ENCODE results near the gene PPP2R5B.

Gene PPP2R5B

DNA sequence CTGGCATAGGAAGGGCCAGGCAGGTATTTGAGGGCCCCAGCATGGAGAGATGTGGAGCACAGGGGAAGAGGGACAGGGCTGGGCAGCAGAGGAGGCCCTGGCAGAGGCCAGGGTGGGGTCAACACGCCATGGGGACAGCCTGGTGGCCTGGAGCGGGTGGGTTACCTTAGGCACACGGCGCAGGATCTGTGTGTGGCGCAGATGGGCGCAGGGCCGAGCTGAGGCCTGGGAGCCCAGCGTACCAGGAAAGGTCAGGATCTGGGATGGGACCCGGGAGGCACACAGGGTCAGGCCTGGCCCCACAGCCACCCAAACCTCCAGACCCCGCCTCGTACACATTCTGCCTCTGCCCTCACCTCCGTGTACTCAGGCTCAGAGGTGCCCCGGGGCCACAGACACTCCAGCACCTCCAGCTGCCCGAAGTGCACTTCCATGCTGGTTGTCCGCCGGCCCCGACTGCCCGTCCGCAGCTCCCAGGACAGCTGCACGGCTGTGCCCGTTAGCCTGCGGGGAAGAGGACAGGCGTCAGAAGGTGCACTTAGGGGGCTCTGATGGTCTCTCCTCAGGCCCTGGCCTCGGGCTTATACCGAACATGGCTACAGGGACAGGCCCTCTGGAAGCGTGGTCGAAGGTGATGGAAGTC lies 13.9 kb upstream of the PPP2R5B start:
- DNase-seq = no peak

DNA sequence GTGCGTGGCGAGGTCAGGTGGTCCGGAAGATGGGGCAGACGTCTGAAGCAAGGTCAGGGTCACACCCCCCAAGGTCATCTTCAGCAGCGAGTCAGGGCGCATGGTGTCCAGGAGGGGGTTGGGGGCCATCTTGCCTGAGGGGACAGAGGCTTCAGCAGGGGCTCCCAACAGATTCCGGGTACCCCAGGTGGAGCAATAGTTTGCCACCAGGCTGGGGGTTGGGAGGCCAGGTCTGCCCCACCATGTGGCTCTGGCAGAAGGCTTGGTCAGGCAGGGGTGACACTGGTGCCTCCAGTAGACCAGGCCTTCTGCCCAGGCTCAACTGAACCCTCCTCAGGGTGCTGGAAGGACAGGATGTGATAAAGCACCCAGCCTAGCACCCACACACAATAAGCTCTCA lies 13.3 kb upstream of the PPP2R5B start:
- no peak for DNase-seq

DNA sequence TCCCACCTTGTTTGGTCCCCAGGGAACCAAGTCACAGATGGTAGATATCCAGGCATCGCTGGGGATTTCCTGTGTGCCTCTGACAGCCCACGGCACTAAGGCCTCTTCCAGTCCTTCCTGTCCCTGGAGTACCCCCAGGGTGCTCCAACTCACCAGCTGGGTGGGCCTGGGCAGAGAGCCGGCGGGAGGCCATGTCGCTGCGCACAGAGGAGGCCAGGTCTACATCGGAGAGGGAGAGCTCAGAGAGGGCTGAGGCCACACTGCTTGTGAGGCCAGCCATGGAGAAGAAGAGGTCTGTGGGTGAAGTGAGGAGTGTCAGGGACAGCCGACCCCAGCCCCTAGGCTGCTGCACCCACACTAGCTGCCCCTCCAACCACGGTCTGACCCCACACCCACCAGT lies 12.8 kb upstream of the PPP2R5B start:
- DNase-seq = no peak

DNA sequence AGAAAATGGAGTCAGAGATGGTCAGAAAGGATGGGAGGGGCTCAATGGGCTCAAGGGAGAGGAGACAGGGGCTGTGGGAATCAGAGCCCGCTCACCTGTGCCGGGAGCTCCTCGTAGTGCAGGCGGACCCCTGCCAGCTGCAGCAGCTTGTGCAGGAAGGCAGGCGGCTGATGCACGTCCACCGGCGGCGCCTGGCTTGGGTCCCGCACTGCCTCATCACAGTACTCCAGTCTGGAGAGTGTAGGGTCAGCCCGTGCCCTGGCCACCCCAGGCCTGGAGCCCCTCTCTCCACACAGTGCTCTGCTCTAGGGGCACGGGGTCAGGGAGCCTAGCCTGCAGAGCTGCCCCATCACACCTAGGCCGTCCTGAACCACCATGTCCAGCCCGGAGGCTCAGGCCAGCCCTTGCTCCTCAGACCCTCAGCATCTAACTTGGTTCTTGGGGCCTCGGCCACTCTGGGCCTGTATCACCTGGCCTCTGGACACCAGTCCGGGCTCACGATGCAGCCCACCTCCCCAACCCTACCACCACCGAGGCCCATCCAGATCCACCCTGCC lies 11.2 kb upstream of the PPP2R5B start:
- DNase-seq = no peak

DNA sequence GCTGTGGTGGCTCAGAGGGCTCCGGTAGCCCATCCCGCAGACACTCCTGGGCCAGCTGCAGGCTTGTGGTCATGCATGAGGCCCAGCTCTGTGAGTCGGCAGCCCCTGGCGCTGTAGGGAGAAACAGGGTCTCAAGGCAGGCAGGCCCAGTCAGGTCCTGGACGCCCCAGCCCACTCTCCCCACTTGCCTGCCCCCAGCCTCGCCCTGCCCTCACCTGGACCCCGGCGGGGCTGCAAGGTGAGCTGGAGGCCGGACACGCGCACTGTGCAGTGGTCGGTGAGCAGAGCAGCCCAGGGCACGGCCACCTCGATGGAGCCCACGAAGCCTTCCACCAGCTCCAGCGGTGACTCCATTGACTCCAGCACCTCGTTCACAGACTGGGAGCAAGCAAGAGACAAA lies 10.4 kb upstream of the PPP2R5B start:
- DNase-seq = no peak

DNA sequence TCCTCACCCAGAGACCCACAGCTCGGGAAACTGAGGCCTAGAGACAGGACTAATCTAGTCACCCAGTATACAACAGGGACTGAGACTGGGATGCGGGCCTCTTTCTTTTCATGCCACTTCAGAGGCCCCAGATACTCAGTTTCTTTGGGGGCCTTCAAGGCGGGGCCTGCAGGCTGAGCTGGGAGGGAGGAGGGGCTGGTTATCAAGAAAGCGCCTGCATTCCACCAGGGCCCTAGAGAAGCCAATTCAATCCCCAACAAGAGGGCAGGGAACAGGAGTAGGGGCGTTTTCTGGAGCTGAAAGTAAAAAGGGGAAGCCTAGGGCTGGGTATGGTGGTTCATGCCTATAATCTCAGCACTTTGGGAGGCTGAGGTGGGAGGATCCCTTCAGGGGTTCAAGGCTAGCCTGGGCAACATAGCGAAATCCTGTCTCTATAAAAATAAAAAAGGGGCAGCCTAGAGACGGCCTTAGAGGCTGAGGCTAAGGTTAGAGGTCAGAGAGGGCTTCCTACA lies 9.1 kb upstream of the PPP2R5B start:
- DNase-seq = no peak

DNA sequence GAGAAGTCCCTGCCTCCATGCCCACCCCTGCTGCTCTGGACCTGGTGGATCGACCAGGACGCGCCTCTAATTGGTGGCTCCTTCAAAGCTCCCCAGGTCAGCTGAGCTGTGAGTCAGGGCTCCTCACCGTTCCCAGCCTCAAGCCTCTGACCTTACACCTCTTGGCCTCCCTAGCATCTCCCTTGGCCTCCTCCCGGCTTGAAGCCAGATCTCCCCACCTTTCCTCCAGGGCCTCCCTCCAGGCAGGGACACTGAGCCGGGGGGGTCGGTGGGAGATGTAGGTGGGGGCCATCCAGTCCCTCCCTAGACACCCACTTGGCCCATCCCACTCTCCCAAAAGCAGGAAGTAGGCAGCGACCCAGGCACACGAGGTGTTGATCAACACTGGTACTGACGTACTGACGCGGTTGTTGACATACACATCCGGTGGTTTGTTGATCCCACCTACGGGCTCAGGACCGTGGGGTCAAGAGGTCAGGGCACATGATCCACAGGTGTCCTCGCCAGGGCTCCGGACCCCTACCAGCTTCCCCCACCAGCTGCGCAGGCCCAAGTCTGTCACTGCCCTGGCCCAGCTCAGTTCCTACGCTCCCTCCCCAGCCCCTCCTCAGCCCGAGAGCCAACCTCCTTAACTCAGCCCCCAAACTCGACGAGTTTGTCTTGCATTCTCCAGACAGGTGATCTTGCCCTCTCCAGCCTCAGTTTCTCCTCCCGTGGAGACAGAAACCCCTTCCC lies 8.3 kb upstream of the PPP2R5B start:
- DNase-seq = no peak

DNA sequence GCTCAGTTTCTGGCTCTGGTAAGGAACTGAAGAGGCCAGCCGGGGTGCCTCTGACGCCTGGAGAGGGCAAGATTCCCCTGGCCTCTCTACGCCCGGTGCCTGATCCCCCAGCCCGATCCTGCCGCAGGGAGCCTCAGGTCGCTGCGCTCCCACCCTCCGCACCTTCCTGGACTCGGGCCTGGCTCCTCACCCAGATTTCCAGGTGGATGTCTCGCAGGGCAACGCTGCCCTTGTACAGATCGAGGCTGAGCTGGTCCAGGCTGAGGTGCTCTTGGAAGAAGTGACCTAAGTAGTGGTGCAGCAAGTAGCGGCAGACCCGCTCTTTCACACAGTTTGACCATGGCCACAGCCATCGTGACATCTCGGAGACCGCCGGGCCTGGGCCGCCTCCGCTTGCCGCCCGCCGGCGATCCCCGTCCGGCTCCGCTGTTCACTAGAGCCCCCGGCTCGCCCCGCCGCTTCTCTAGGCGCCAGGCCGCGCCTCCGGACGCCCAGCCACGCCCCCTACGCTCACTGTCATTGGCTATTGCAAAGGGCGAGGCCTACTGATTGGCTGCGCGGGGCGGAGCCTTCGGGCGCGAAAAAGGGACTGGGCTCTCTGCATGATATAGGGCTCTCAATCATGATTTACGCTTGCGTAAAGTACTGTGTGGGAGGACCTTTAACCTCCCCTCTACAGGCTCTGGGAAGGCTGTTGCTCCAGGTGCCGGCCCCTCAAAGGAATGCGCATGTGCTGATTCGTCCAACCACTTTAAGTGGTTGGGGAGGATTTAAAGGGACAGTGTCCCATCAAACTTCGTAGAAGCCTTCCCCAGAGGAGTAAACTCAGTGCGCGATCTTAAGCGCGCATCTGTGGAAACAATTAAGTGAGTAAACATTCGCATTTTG lies 7.5 kb upstream of the PPP2R5B start, which contains the start of gene ATG2A:
Gene ATG2A, minus strand, starts transcription at position 435 of the 888 bp plus-strand sequence. Its CDS starts 74 bp downstream, at position 361.
- DNase-seq = no peak

DNA sequence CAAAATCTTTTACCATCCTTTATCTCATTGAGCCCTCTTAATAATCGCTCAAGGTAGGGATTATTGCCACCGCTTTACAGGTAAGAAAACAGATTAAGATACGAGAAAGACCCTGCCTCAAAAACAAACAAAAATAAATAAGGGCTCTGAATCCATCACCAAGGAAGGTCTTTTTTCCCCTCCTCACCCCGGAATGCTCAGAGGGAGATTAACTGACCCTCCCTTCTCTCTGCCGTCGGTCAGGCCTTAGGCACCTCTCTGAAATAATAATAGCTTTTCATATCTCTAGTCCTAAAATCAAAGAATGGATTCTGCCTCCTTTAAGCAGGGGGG lies 6.9 kb upstream of the PPP2R5B start:
- DNase-seq = no peak

DNA sequence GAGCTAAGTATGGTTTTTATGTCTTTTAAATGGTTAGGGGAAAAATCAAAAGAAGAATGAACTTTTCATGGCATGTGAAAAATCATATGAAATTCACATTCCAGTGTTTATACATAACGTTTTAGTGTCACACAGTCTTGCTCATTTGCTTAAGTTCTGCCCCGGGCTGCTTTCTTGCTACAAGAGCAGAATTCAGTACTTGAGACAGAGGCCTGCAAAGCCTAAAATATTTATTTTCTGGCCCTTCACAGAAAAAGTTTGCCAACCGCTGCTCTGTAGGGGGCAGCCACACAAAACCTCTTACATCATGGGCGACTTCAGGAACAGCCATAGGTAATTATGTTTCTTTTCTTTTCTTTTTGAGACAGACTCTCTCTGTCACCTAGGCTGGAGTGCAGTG lies 6.5 kb upstream of the PPP2R5B start:
- DNase-seq = no peak

DNA sequence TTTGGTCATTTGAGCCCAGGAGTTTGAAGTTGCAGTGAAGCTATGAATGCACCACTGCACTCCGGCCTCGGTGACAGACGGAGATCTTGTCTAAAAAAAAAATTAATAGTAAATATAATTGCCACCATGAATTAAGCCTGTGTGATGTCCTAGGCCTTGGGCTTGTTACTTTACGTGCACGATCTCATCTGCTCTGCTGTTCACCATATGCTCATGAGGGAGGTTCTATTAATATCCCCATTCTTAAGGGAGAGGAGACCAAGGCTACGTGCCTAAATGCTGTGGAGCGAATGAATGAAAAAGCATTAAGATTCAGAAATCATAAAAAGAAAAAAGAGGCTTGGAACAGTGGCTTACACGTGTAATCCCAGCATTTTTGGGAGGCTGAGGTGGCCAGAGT lies 4.9 kb upstream of the PPP2R5B start:
- no peak for DNase-seq

DNA sequence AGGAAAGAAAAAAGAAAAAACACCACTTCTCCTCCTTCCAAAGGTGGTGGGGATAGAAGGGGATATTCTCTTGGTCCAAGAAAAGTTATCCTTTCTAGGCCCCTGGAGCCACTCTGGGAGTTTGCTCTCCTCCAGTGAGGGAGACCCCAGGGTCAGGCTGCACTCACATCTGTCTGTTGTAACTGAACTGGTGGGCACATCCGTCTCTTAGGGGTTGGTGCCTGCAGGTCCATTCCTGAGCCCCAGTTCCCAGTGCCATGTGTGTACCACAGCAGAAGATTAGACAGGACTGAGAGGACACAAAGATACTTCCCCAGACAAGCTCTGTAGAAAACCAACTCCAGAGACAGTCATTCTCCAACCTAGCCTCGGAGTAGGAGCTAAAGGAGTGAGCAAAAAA lies 4.4 kb upstream of the PPP2R5B start:
- DNase-seq = no peak

DNA sequence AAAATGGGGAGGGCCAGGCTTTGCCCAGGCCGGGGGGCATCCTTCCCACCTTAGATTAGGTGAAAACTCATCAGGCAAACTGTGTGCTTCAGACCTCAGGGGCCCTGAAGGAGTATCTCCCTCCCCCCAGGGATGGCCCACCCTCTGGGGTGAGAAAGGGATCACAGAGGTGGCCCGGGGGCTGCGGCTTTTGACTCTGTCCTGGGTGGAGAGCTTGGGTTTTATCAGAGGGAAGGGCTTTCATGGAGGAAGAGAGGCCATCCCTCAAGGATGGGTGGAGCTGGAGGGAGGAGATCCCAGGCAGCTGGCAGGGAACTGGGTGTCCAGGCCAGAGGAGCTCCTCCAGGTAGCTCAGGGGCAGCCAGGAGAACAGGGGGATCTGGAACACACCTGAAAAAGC lies 3.1 kb upstream of the PPP2R5B start:
- DNase-seq = no peak

DNA sequence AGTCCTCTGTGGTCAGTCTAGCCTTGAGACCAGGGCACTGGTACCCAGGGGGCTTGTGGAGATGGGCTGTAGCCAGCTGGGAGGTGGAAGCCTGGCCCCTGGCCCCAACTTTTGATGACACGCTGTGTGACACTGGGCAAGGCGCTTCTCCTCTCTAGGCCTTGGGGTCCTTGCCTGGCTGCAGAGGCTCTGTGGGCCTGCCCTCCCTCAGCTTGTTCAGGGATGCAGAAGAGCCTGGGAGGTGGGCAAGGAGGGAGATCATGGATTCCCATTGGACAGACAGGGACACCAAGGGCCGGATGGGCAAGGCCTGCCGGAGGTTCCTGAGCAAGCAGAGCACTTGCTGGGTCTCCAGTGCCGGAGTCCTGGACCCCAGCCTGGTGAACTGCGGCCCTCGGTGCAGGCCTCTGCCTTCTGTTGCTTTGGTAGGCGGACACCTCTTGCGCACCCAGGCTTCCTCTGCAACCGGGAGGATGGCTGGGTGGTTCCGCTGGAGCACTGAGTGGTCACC lies 1.3 kb upstream of the PPP2R5B start:
- DNase-seq = no peak

DNA sequence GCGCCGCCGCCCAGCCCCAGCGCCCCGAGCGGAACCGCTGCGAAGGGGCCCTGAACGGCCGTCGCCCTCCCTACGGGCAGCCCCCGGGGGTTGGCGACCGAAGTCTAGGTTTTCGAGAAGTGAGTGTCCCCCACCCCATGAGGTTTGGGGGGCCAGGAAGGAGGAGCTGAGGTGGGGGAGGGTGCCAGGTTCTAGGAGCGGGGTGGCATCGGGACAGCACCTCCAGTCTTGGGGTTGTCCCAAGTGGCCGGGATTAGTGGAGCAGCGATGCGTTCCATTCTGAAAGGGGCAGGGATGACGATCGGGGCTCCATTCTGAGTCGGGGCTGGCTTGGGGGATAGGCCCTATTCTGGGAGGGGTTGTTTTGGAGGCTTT lies 408 bp downstream of the PPP2R5B start:
- DNase-seq = no peak

DNA sequence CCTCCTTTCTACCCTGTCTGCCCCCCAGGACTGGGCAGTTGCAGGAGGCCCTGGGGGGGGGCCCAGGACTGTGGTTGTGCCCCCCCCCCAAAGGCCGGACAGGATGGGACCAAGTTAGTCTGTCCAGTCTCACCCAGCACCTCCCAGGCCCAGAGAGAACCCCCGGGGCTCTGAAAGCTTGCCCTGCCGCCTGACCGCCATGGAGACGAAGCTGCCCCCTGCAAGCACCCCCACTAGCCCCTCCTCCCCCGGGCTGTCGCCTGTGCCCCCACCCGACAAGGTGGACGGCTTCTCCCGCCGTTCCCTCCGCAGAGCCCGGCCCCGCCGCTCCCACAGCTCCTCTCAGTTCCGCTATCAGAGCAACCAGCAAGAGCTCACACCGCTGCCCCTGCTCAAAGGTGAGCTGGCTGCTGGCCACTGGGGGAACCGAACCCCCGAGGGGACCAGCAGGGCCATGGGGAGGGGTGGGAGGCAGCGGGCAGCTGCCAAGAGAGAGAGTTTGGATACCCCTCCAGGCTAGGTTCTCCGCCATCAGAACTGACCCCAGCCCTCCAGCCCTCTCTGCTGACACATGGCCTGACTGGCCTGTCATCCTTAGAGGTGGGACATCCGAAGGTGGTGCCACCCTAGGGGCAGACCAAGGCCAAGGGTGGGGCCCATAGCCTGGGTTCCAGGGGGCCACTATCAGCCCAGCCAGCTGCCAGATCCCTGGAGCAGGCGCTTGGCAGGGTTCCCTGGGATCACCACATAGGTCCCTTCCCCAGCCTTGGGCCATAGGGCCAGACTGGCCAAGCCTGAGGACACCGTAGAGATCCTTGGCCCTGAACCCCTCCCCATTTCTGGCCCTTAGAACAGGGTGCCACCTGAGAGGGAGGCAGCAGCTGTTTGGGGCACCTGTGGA lies 1.3 kb downstream of the PPP2R5B start:
- no peak for DNase-seq

DNA sequence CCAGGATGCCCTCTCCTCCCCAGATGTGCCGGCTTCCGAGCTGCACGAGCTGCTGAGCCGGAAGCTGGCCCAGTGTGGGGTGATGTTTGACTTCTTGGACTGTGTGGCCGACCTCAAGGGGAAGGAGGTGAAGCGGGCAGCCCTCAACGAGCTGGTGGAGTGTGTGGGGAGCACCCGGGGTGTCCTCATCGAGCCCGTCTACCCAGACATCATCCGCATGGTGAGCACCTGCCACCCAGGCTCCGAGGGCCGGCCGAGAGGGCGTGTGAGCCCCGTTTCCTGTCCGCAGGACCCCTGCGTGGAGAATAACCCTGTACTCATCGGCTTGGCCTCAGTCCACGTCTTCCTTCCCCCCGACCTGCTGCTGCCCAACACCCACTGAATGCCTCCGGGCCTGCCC lies 2.2 kb downstream of the PPP2R5B start:
- DNase-seq = no peak

DNA sequence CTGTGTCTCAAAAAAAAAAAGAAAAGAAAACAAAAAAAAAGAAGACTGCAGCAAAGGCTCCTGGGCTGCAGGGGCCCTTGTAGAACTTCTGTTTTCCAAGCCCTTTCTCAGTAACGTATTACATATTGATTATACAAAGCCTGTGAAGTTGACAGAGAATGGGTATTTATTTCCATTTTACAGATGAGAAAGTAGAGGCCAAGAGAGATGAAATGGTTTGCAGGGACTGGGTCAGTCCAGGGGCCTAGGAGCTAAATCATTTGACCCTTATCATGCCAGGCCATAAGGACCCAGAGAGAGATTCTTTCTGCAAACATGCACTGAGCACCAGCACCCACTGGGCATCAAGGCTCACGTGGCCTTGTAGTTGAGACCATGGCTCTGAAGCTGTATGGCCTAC lies 4.5 kb downstream of the PPP2R5B start:
- no peak for DNase-seq

DNA sequence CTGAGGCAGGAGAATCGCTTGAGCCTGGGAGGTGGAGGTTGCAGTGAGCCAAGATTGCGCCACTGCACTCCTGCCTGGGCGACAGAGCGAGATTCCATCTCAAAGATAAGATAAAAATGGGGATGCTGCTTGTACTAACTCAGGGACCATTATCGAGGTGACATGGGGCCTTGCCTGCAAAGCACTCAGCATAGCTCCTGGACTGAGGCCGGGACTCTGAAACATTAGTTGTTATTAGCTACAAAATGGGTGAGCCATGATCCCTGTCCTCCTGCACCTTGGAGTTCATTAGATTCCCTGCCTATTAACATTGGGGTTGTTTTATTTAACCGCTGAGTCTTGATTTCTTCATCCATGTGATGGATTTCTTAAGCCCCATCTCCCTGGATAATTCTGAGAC lies 5.1 kb downstream of the PPP2R5B start:
- DNase-seq = no peak

DNA sequence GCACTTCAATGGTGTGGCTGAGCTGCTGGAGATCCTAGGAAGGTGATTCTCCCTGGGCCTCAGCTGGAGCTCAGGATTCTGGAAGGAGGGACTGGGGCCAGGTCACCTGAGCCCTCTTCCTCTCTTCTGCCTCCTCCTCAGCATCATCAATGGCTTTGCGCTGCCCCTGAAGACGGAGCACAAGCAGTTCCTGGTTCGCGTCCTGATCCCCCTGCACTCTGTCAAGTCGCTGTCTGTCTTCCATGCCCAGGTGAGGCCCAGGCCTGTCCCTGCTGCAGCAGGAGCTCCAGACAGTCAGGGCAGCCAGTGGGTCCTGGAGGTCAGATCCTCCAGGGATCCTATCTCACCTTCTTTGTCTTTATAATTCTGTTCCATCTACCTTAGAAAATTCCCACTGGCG lies 5.9 kb downstream of the PPP2R5B start:
- no peak for DNase-seq

DNA sequence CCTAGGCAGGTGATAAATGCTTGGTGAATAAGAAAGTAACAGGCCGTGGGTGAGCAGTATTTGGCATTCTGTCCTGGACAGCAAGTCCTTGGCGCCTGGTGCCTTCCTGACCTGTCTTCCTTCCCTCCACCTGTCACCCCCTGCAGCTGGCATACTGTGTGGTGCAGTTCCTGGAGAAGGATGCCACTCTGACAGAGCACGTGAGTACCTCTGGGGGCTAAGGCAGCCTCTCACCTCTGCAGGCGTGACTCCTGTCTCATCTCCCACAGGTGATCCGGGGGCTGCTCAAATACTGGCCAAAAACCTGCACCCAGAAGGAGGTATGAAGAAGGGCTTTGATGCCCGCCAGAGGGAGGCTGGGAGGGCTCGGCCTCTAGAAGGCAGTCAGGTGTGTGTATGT lies 6.8 kb downstream of the PPP2R5B start:
- no peak for DNase-seq

DNA sequence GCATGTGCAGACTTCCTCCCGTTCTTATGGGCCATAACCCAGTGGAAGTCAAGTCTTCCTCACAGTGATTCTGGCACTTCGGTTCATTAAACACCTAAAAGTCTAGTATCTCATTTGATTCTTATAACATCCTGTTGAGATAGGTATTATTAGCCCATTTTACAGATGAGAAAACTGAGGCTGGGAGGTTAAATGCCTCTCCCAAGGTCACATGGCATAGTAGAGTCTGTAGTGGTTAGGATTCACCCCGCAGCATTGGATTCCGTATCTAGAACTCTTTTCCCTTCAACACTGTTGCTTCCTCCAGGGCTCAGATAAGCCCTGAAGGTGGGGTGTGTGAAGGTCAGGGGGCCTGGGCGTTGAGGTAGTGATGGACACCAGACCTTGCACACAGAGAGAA lies 7.8 kb downstream of the PPP2R5B start:
- no peak for DNase-seq

All from cortex of kidney (tissue), 1 donor.